Measurements from ENCODE around the gene RDM1.
"Not testable (repeated sequence)": the region's sequence is repeated elsewhere in the genome, so short reads cannot be mapped to it uniquely, and the experiment has no call there.

Gene RDM1

DNA sequence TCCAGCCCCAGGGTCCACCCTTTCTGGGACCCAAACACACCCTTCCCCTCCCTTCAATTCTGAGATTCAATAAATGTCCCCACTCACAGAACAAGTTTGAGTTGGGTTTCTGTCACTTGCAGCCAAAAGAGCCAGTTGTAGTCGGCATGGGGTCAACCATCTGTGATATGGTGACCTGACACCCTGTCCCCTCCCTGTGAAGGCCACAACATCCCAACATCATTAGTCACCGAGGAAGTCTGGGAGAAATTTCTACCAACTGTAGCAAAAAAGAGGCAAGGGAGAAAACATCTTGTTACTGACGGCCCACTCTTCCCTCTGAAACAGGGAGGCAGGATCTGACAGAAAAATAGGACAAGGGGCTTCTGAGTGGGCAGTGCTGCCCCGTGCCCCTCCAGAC lies 13.6 kb upstream of the RDM1 start:
- Histone ChIP-seq H3K4me3 (ENCODE audit: low read length) (no peak overlapping the region), H3K27me3 (ENCODE audit: low read depth, low read length) (no peaks in the 10 kb centered on the region), H3K36me3 (replicated peaks; ENCODE audit: low read depth, low read length) (no peaks in the 10 kb centered on the region), H3K9ac (ENCODE audit: low read length) (no peak overlapping the region), H2AFZ (ENCODE audit: low read depth, low read length) (no peak overlapping the region), H3K79me2 (ENCODE audit: low read length) (no peaks in the 10 kb centered on the region), H3K27ac (ENCODE audit: low read length) (no peak overlapping the region), H3K4me2 (ENCODE audit: low read length) (no peak overlapping the region), H4K20me1 (ENCODE audit: insufficient read depth, low read length) (no peaks in the 10 kb centered on the region), H3K4me1 (ENCODE audit: low read length) (peaks cover 5% of the 10 kb centered on the region), H3K9me3 (ENCODE audit: insufficient read depth, low read length) (no peaks in the 10 kb centered on the region)
- TF ChIP-seq, protein P1, sequence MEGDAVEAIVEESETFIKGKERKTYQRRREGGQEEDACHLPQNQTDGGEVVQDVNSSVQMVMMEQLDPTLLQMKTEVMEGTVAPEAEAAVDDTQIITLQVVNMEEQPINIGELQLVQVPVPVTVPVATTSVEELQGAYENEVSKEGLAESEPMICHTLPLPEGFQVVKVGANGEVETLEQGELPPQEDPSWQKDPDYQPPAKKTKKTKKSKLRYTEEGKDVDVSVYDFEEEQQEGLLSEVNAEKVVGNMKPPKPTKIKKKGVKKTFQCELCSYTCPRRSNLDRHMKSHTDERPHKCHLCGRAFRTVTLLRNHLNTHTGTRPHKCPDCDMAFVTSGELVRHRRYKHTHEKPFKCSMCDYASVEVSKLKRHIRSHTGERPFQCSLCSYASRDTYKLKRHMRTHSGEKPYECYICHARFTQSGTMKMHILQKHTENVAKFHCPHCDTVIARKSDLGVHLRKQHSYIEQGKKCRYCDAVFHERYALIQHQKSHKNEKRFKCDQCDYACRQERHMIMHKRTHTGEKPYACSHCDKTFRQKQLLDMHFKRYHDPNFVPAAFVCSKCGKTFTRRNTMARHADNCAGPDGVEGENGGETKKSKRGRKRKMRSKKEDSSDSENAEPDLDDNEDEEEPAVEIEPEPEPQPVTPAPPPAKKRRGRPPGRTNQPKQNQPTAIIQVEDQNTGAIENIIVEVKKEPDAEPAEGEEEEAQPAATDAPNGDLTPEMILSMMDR (IDR thresholded peaks at IDR 0.05; ENCODE audit: low read depth, low read length) = no peak
- no peak for TF ChIP-seq EZH2phosphoT487 (IDR thresholded peaks at IDR 0.05; ENCODE audit: low read depth)

DNA sequence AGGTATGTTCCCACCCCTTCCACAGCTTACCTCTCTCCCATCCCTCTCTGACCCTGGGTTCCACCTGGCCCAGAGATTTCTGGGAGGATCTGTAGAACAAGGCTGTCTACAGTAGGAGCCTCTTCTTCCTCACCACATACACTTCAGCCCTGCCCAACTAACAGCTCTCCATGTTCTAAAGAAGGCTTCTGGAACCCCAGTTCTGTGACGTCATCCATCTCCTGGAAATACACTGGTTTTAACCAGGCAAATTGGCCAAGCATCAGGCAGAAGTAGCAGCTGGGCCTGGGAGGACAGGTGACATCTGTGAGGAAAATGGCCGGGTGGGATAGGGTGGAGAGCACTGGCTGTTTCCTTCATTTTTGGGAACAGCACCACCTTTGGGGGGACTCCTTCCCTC lies 13.0 kb upstream of the RDM1 start, which contains the start of gene LYZL6:
LYZL6 (minus strand) TSS at position 177 of the 400 bp plus-strand sequence. CDS start 4,357 bp downstream, outside the sequence.
- TF ChIP-seq, protein P1 (IDR thresholded peaks at IDR 0.05; ENCODE audit: low read depth, low read length) = no peak
- TF ChIP-seq EZH2phosphoT487 (IDR thresholded peaks at IDR 0.05; ENCODE audit: low read depth) = no peak
- Histone ChIP-seq H4K20me1 (ENCODE audit: insufficient read depth, low read length) (no peaks in the 10 kb centered on the region), H3K27me3 (ENCODE audit: low read depth, low read length) (no peaks in the 10 kb centered on the region), H3K4me2 (ENCODE audit: low read length) (no peak within 1 kb of the TSS), H3K36me3 (replicated peaks; ENCODE audit: low read depth, low read length) (no peaks in the 10 kb centered on the region), H3K4me1 (ENCODE audit: low read length) (peaks cover 4% of the 10 kb centered on the region; the same call in 1 of the 2 replicates), H2AFZ (ENCODE audit: low read depth, low read length) (no peak within 1 kb of the TSS), H3K9ac (ENCODE audit: low read length) (no peak within 1 kb of the TSS), H3K79me2 (ENCODE audit: low read length) (no peaks in the 10 kb centered on the region), H3K9me3 (ENCODE audit: insufficient read depth, low read length) (no peaks in the 10 kb centered on the region), H3K4me3 (ENCODE audit: low read length) (no peak within 1 kb of the TSS), H3K27ac (ENCODE audit: low read length) (no peak within 1 kb of the TSS)

- no peaks in the 10 kb centered on the region for H4K20me1 ChIP-seq (ENCODE audit: insufficient read depth, low read length)
- no peak overlapping the region for H3K9ac ChIP-seq (ENCODE audit: low read length)
- H3K4me3 ChIP-seq (ENCODE audit: low read length) = no peak overlapping the region
- H3K4me2 ChIP-seq (ENCODE audit: low read length) = no peak overlapping the region
- H3K4me1 ChIP-seq (ENCODE audit: low read length) = peaks cover 4% of the 10 kb centered on the region; the same call in 1 of the 2 replicates
- H3K27ac ChIP-seq (ENCODE audit: low read length) = no peak overlapping the region
- H2AFZ ChIP-seq (ENCODE audit: low read depth, low read length) = no peak overlapping the region
- TF ChIP-seq, protein P1 (IDR thresholded peaks at IDR 0.05; ENCODE audit: low read depth, low read length) = no peak
- TF ChIP-seq EZH2phosphoT487 (IDR thresholded peaks at IDR 0.05; ENCODE audit: low read depth) = no peak
- H3K36me3 ChIP-seq (replicated peaks; ENCODE audit: low read depth, low read length) = no peaks in the 10 kb centered on the region
- no peaks in the 10 kb centered on the region for H3K27me3 ChIP-seq (ENCODE audit: low read depth, low read length)
- no peaks in the 10 kb centered on the region for H3K9me3 ChIP-seq (ENCODE audit: insufficient read depth, low read length)
- no peaks in the 10 kb centered on the region for H3K79me2 ChIP-seq (ENCODE audit: low read length)
These were observed 12.1 kb upstream of the RDM1 start for GRCh38 chr17:35942588-35943186.

DNA sequence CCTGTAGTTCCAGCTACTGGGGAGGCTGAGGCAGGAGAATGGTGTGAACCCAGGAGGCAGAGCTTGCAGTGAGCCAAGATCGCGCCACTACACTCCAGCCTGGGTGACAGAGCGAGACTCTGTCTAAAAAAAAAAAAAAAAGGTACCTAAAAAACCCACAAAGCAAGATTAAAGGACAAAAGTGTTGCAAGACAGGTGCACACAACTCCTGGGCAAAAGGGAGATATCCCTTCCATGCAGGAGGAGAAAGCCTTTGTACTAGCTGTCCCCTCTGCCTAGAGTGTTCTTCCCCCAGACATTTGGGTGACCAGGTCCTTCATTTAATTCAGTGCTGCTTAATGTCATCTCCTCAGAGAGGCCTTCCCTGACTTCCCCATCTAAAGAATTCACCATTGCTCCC lies 7.9 kb upstream of the RDM1 start:
- H2AFZ ChIP-seq (ENCODE audit: low read depth, low read length); H3K4me2 ChIP-seq (ENCODE audit: low read length); H3K27me3 ChIP-seq (ENCODE audit: low read depth, low read length); H3K79me2 ChIP-seq (ENCODE audit: low read length); H3K9me3 ChIP-seq (ENCODE audit: insufficient read depth, low read length); H3K9ac ChIP-seq (ENCODE audit: low read length); H4K20me1 ChIP-seq (ENCODE audit: insufficient read depth, low read length); H3K4me1 ChIP-seq (ENCODE audit: low read length); H3K27ac ChIP-seq (ENCODE audit: low read length); H3K4me3 ChIP-seq (ENCODE audit: low read length); H3K36me3 ChIP-seq (replicated peaks; ENCODE audit: low read depth, low read length): not testable (repeated sequence)
